Activated CD4-positive, alpha-beta memory T cell treated with anti-CD3 and anti-CD28 coated beads, Interleukin-2, amount 10 ng/mL, durations not matched to agents 7 days and 5 days (primary cell): Measurements from ENCODE around the gene PIKFYVE. TPM values are rescaled to one million over a fixed set of nuclear protein-coding genes. Genes with fewer than 3 reads are reported as not detected.

ENCODE experiments used
- CTCF ChIA-PET: fragments of 350-600 bp; sonication (Branson Sonifier 250); formaldehyde crosslinking; loops from one replicate; lab custom pipeline; 2021; ENCODE audit warnings: antibody characterized with exemption, inconsistent platforms; lab: Charles Lee
- POLR2A ChIA-PET: fragments of 350-600 bp; sonication (Branson Sonifier 250); formaldehyde crosslinking; loops from one replicate; lab custom pipeline; 2021; ENCODE audit warnings: antibody characterized with exemption; lab: Charles Lee
- DNase-seq: peaks from one replicate; pipeline ENCODE4 v3.0.0-alpha.2; 2020
- H3K27ac Mint-ChIP-seq: one replicate; pipeline ENCODE4 v1.8.0; 2021; ENCODE audit warnings: mild to moderate bottlenecking, mixed read lengths
- H3K27me3 Mint-ChIP-seq: one replicate; pipeline ENCODE4 v1.8.0; 2021; ENCODE audit warnings: mixed read lengths
- H3K36me3 Mint-ChIP-seq: one replicate; pipeline ENCODE4 v1.8.0; 2021; ENCODE audit warnings: low read depth, mixed read lengths
- H3K4me1 Mint-ChIP-seq: one replicate; pipeline ENCODE4 v1.8.0; 2021; ENCODE audit warnings: mixed read lengths
- H3K4me3 Mint-ChIP-seq: one replicate; pipeline ENCODE4 v1.8.0; 2021; ENCODE audit warnings: mild to moderate bottlenecking, mixed read lengths
- H3K9me3 Mint-ChIP-seq: one replicate; pipeline ENCODE4 v1.8.0; 2021; ENCODE audit warnings: mixed read lengths
- total RNA-seq, 2 experiments: library from RNA; stranded (reverse); gene quantifications; one replicate each; pipeline ENCODE4 v1.2.3, GENCODE V29; 2021

The PIKFYVE gene
- total RNA-seq, 2 experiments from 2014 or later, result 36.6 to 37.2 TPM

GRCh38 chr2:208280933-208281332 lies 14.9 kb downstream of the PIKFYVE start:
- H3K27ac Mint-ChIP-seq, result no peak overlapping the region
- peaks cover 19% of the 10 kb centered on the region for H3K4me1 Mint-ChIP-seq
- H3K9me3 Mint-ChIP-seq, result no peaks in the 10 kb centered on the region
- H3K36me3 Mint-ChIP-seq, result peaks cover 83% of the 10 kb centered on the region
- ChIA-PET CTCF (no interaction called here), POLR2A (interaction anchor here (0.7 kb wide), 1 partner anchor 103 kb away, joined by 3 read pairs; no protein-coding TSS in a partner anchor)
- no peak for DNase-seq
- no peaks in the 10 kb centered on the region for H3K27me3 Mint-ChIP-seq
- no peak overlapping the region for H3K4me3 Mint-ChIP-seq

GRCh38 chr2:208285853-208286252 lies 19.8 kb downstream of the PIKFYVE start:
- Mint-ChIP-seq H3K4me3 (no peak overlapping the region), H3K36me3 (peaks cover 75% of the 10 kb centered on the region), H3K9me3 (peaks cover 7% of the 10 kb centered on the region), H3K27ac (no peak overlapping the region), H3K27me3 (no peaks in the 10 kb centered on the region), H3K4me1 (peaks cover 5% of the 10 kb centered on the region)
- POLR2A ChIA-PET, result no interaction called here
- no peak for DNase-seq
- CTCF ChIA-PET, result no interaction called here

DNA sequence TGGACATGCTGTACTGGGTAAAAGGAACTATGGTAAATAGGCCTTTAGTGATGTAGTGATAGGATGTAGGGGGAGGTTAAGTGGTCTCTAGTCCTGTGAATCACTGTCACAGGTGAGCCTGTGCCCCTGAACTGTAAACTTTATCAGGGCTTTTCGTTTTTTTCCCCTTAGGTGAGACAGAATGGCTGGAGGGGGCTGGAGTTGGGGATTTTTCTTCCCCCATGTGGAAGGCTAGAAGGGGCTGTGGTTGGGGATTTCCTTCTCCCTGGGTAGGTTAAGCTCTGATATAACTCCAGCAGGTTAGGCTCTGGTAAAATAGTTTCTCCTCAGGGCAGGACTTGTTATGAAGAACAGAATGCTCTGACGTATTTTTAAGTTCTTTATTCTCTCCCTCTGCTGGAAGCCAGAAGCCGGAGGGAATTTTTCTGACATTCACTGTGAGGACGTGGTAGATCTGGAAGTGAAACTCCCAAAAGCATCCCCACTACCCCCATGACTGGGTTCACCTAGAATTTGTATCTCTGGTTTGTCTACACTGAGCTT lies 28.5 kb downstream of the PIKFYVE start:
- Mint-ChIP-seq H3K27me3 (no peaks in the 10 kb centered on the region), H3K4me1 (peaks cover 30% of the 10 kb centered on the region), H3K27ac (no peak overlapping the region), H3K4me3 (no peak overlapping the region), H3K9me3 (peaks cover 11% of the 10 kb centered on the region), H3K36me3 (peaks cover 75% of the 10 kb centered on the region)
- no peak for DNase-seq
- ChIA-PET CTCF (no interaction called here), POLR2A (no interaction called here)

GRCh38 chr2:208295834-208296233 lies 29.8 kb downstream of the PIKFYVE start:
- CTCF ChIA-PET, result no interaction called here
- Mint-ChIP-seq H3K27me3 (no peaks in the 10 kb centered on the region), H3K4me1 (peaks cover 28% of the 10 kb centered on the region), H3K9me3 (peaks cover 4% of the 10 kb centered on the region), H3K4me3 (no peak overlapping the region), H3K36me3 (peaks cover 75% of the 10 kb centered on the region), H3K27ac (no peak overlapping the region)
- POLR2A ChIA-PET, result no interaction called here
- DNase-seq, result no peak

DNA sequence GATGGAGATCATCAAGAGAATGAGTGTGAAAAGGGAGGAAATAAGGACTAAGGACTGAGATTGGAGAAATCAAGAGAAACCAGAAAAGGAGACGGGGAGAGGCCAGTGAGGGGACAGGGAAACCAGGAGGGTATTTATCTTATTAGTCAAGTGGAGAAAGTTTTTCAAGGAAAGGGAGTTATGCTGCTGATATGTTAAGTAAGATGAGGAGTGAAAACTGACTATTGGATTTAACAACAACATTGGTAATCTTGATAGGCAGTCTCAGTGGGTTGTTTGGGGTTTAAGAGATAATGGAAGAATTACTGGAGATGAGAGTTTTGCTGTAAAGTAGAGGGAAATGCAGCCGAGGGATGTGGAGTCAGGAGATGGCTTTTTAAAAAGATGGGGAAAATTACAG lies 30.6 kb downstream of the PIKFYVE start:
- peaks cover 75% of the 10 kb centered on the region for H3K36me3 Mint-ChIP-seq
- H3K9me3 Mint-ChIP-seq, result no peaks in the 10 kb centered on the region
- no peak overlapping the region for H3K4me3 Mint-ChIP-seq
- CTCF ChIA-PET, result no interaction called here
- POLR2A ChIA-PET, result no interaction called here
- H3K27me3 Mint-ChIP-seq, result no peaks in the 10 kb centered on the region
- H3K27ac Mint-ChIP-seq, result no peak overlapping the region
- H3K4me1 Mint-ChIP-seq, result peaks cover 22% of the 10 kb centered on the region
- no peak for DNase-seq

- DNase-seq, result no peak
- Mint-ChIP-seq H3K4me3 (no peak overlapping the region), H3K9me3 (no peaks in the 10 kb centered on the region), H3K36me3 (peaks cover 68% of the 10 kb centered on the region), H3K27me3 (no peaks in the 10 kb centered on the region), H3K4me1 (peaks cover 11% of the 10 kb centered on the region), H3K27ac (no peak overlapping the region)
- POLR2A ChIA-PET, result no interaction called here
- CTCF ChIA-PET, result no interaction called here
Observed at GRCh38 chr2:208297961-208298360, 31.9 kb downstream of the PIKFYVE start.

- H3K9me3 Mint-ChIP-seq, result no peaks in the 10 kb centered on the region
- ChIA-PET CTCF (interaction anchor here (0.8 kb wide), 1 partner anchor 35 kb away, joined by 3 read pairs; the partner anchor contains the start of gene PIKFYVE), POLR2A (interaction anchor here (0.6 kb wide), 1 partner anchor 34 kb away, joined by 3 read pairs; no protein-coding TSS in a partner anchor)
- no peaks in the 10 kb centered on the region for H3K27me3 Mint-ChIP-seq
- peaks cover 63% of the 10 kb centered on the region for H3K36me3 Mint-ChIP-seq
- H3K4me3 Mint-ChIP-seq, result no peak overlapping the region
- H3K27ac Mint-ChIP-seq, result no peak overlapping the region
- no peak for DNase-seq
- no peaks in the 10 kb centered on the region for H3K4me1 Mint-ChIP-seq
Observed at GRCh38 chr2:208300847-208301618, 35.0 kb downstream of the PIKFYVE start.

DNA sequence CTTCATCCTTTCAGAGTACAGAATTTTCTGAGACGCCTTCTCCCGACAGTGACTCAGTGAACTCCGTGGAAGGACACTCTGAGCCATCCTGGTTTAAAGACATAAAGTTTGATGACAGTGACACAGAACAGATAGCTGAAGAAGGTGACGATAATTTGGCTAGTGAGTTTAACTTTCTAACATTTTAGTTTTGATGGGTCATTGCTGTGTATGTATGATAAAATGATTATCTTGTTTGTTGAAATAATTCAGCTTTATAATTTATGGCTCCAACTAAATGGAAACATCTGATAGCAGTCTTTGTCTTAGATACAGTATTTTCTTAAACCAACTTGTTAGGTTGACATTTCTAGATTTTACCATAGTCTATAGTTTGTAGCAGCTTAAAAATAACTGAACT lies 38.1 kb downstream of the PIKFYVE start:
- Mint-ChIP-seq H3K4me1 (no peaks in the 10 kb centered on the region), H3K27me3 (no peaks in the 10 kb centered on the region), H3K9me3 (no peaks in the 10 kb centered on the region), H3K4me3 (no peak overlapping the region), H3K27ac (no peak overlapping the region), H3K36me3 (peaks cover 62% of the 10 kb centered on the region)
- ChIA-PET CTCF (no interaction called here), POLR2A (no interaction called here)
- DNase-seq, result no peak

DNA sequence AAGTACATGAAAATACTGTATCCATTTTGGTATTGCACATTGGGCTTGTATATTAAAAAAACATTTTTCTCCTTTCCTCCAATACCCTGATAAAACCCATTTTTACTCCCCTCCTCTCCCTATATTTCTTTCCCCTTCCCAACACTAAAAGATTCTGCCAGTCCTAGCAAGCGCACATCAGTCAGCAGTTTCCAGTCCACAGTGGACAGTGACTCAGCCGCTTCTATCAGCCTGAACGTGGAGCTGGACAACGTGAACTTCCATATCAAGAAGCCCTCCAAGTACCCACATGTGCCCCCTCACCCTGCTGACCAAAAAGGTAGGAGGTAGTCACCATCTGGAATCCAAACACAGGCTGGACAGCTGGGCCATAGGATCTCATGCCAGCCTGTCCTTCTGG lies 38.6 kb downstream of the PIKFYVE start:
- ChIA-PET POLR2A (no interaction called here), CTCF (no interaction called here)
- Mint-ChIP-seq H3K4me3 (no peak overlapping the region), H3K36me3 (peaks cover 58% of the 10 kb centered on the region), H3K4me1 (no peaks in the 10 kb centered on the region), H3K9me3 (no peaks in the 10 kb centered on the region), H3K27me3 (no peaks in the 10 kb centered on the region), H3K27ac (no peak overlapping the region)
- no peak for DNase-seq

DNA sequence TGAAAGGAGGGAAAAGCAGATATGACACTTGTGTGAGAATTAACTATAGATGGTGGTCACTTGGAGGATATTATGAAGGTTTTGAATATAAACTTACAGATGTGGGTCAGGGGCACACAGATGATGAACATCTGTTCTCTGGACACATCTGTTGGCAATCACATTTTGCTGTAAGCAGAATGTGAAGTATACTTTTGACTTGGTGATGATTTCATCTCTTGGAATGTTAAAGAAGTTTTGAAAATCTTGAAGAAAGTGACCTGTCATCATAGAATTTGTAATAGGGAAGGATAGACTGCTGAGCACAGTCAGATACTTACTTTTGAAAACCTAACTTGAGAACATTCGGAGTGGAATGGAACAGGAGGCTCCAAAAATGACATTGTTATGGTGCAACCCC lies 40.2 kb downstream of the PIKFYVE start:
- ChIA-PET CTCF (no interaction called here), POLR2A (no interaction called here)
- no peak for DNase-seq
- Mint-ChIP-seq H3K27me3 (no peaks in the 10 kb centered on the region), H3K36me3 (peaks cover 50% of the 10 kb centered on the region), H3K27ac (no peak overlapping the region), H3K4me3 (no peak overlapping the region), H3K4me1 (peaks cover 4% of the 10 kb centered on the region), H3K9me3 (no peaks in the 10 kb centered on the region)

DNA sequence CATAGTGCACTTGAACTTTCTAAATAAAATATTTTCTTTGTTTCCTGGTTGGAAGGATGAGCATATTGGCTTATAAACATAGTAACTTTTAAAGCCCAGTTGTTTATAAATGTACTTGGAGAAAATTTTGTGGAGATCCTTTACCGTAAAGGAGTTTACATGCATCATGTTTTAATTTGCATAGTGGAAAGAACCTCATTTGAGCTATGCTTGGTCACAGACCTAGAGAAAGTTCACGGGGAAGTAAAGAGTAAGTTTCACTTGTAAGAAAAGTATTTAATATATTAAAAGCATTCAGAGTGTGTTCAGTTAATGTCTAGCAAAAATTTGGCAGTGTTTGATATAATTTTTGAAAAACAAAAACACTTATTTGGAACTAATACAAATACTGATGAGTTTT lies 45.3 kb downstream of the PIKFYVE start:
- POLR2A ChIA-PET, result no interaction called here
- no peak overlapping the region for H3K4me3 Mint-ChIP-seq
- no peak for DNase-seq

GRCh38 chr2:208311954-208312353 lies 45.9 kb downstream of the PIKFYVE start:
- ChIA-PET CTCF (no interaction called here), POLR2A (no interaction called here)
- DNase-seq, result no peak
- Mint-ChIP-seq H3K4me1 (peaks cover 8% of the 10 kb centered on the region), H3K4me3 (no peak overlapping the region), H3K27ac (no peak overlapping the region), H3K36me3 (peaks cover 38% of the 10 kb centered on the region), H3K9me3 (no peaks in the 10 kb centered on the region), H3K27me3 (no peaks in the 10 kb centered on the region)

More for the DNA sequence above, 45.3 kb downstream of the PIKFYVE start:
- Mint-ChIP-seq H3K4me1 (peaks cover 8% of the 10 kb centered on the region), H3K36me3 (peaks cover 36% of the 10 kb centered on the region), H3K27ac (no peak overlapping the region), H3K9me3 (no peaks in the 10 kb centered on the region), H3K27me3 (no peaks in the 10 kb centered on the region)
- CTCF ChIA-PET, result no interaction called here

DNA sequence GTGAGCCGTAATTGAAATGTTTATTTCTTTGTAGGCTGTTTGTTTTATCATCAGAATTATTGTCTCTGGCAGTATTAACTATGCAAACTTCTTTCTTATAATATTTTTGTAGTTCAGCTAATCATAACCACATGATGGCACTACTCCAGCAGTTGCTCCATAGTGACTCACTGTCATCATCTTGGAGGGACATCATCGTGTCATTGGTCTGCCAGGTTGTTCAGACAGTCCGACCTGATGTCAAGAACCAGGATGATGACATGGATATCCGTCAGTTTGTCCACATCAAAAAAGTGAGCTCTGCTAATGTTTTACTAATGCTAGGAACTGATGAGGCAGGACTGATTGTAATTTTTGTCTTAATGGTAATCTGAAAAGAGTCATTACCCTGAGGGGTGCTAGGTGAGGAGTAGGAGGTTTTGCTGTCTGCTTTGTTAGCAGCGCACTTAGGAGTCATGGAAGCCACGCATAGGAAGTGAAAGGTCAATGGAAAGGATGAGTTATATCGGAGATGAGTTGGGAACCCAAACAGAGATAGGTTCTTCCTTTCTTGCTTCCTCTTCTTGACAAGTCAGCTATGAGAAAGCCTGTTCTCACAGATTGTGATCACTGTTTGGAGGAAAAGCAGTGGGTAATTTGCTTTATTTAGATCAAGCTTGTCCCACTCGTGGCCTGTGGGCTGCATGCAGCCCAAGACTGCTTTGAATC lies 49.2 kb downstream of the PIKFYVE start:
- H3K4me3 Mint-ChIP-seq, result no peak overlapping the region
- H3K4me1 Mint-ChIP-seq, result peaks cover 20% of the 10 kb centered on the region
- H3K27me3 Mint-ChIP-seq, result no peaks in the 10 kb centered on the region
- ChIA-PET CTCF (no interaction called here), POLR2A (no interaction called here)
- no peak overlapping the region for H3K27ac Mint-ChIP-seq
- DNase-seq, result no peak
- H3K9me3 Mint-ChIP-seq, result no peaks in the 10 kb centered on the region
- peaks cover 54% of the 10 kb centered on the region for H3K36me3 Mint-ChIP-seq
